Cardiac muscle cell (in vitro differentiated cells and primary cell): ENCODE data around the gene RUNX3. TPM values are rescaled to one million over a fixed set of nuclear protein-coding genes. Genes with fewer than 3 reads are reported as not detected.

Experiments
- DNase-seq, 2 donors: peaks; one replicate each; pipeline versions ENCODE4 v3.0.0 to v3.0.0-alpha.2; 2010 to 2017; ENCODE audit warnings: low read depth in 1 of 2, low spot score in 1 of 2
- H3K27ac ChIP-seq: fragments of 200-600 bp; sonication (generic); 2 replicates; pipeline ENCODE4 v1.5.1; 2016
- H3K27me3 ChIP-seq: fragments of 200-600 bp; sonication (generic); 2 replicates; pipeline ENCODE4 v1.6.0; 2016; ENCODE audit warnings: control low read depth
- H3K36me3 ChIP-seq: fragments of 200-600 bp; sonication (generic); 2 replicates; pipeline ENCODE4 v1.5.1; 2016; ENCODE audit warnings: control low read depth
- H3K4me1 ChIP-seq: fragments of 200-600 bp; sonication (generic); 2 replicates; pipeline ENCODE4 v1.8.1; 2017; ENCODE audit warnings: low read depth, mild to moderate bottlenecking, mixed run types
- H3K4me3 ChIP-seq: fragments of 200-600 bp; sonication (generic); 2 replicates; pipeline ENCODE4 v1.5.1; 2016; ENCODE audit warnings: mild to moderate bottlenecking
- H3K9me3 ChIP-seq: fragments of 200-600 bp; sonication (generic); 2 replicates; pipeline ENCODE4 v1.5.1; 2017; ENCODE audit warnings: low read depth, mild to moderate bottlenecking, control low read depth
- CTCF ChIP-seq: IDR thresholded peaks from 2 replicates; pipeline ENCODE4 v1.5.1; 2012; ENCODE audit warnings: low read depth, mild to moderate bottlenecking, low read length
- polyA plus RNA-seq: library from polyadenylated mRNA; unstranded; fragments of >200 nt; fragmentation: Nextera tagmentation; extraction: Ambion mirVana; gene quantifications from 2 replicates; pipeline ENCODE4 v1.2.1, GENCODE V29; 2016
- total RNA-seq: library from RNA; depleted of rRNA; stranded (reverse); fragments of >200 nt; gene quantifications from 2 replicates; pipeline ENCODE4 v1.2.3, GENCODE V29; 2016

Gene RUNX3
- total and polyA plus RNA-seq, 2 experiments from 2014 or later, result not detected

- H3K4me1 ChIP-seq, result peaks cover 6% of the 10 kb centered on the region
- no peak overlapping the region for H3K27ac ChIP-seq
- H3K4me3 ChIP-seq, result no peak overlapping the region
- TF ChIP-seq CTCF, result no peak
- no peaks in the 10 kb centered on the region for H3K27me3 ChIP-seq
- no peaks in the 10 kb centered on the region for H3K36me3 ChIP-seq
- no peak for DNase-seq
- H3K9me3 ChIP-seq, result no peaks in the 10 kb centered on the region
Measured at GRCh38 chr1:24913616-24914225, 16.4 kb downstream of the RUNX3 start.

GRCh38 chr1:24913274-24913604 is 16.8 kb downstream of the RUNX3 start:
- Histone ChIP-seq H3K9me3 (no peaks in the 10 kb centered on the region), H3K4me1 (peaks cover 6% of the 10 kb centered on the region), H3K36me3 (no peaks in the 10 kb centered on the region), H3K27ac (no peak overlapping the region), H3K27me3 (no peaks in the 10 kb centered on the region), H3K4me3 (no peak overlapping the region)
- DNase-seq, result no peak
- no peak for TF ChIP-seq CTCF

GRCh38 chr1:24912376-24913273 is 17.5 kb downstream of the RUNX3 start:
- no peaks in the 10 kb centered on the region for H3K9me3 ChIP-seq
- DNase-seq, result no peak
- H3K36me3 ChIP-seq, result no peaks in the 10 kb centered on the region
- peaks cover 6% of the 10 kb centered on the region for H3K4me1 ChIP-seq
- no peak overlapping the region for H3K27ac ChIP-seq
- H3K27me3 ChIP-seq, result no peaks in the 10 kb centered on the region
- TF ChIP-seq CTCF, result no peak
- no peak overlapping the region for H3K4me3 ChIP-seq

- TF ChIP-seq CTCF, result no peak
- Histone ChIP-seq H3K36me3 (no peaks in the 10 kb centered on the region), H3K4me1 (peaks cover 6% of the 10 kb centered on the region), H3K27me3 (no peaks in the 10 kb centered on the region), H3K4me3 (no peak overlapping the region), H3K9me3 (no peaks in the 10 kb centered on the region), H3K27ac (no peak overlapping the region)
- DNase-seq, result no peak
Measured at GRCh38 chr1:24911651-24912155, 18.4 kb downstream of the RUNX3 start.

GRCh38 chr1:24910751-24911650 is 19.1 kb downstream of the RUNX3 start:
- Histone ChIP-seq H3K4me3 (no peak overlapping the region), H3K4me1 (peaks cover 6% of the 10 kb centered on the region), H3K9me3 (no peaks in the 10 kb centered on the region), H3K27ac (no peak overlapping the region), H3K27me3 (no peaks in the 10 kb centered on the region), H3K36me3 (no peaks in the 10 kb centered on the region)
- DNase-seq, result peak in 1 of 2 donors; percentile 14
- TF ChIP-seq CTCF, result no peak
